G401.6 (cell line): ENCODE measurements around the gene TNFRSF9.

Source experiments
- FAIRE-seq: peaks from 2 replicates; lab custom pipeline; 2012; peaks lifted over from hg19 to GRCh38; lab: Jason Lieb, UNC

TNFRSF9 gene

GRCh38 chr1:7869136-7869920, 71.3 kb downstream of the TNFRSF9 start:
- no peak for FAIRE-seq

- no peak for FAIRE-seq
Observed at GRCh38 chr1:7868070-7868780, 72.4 kb downstream of the TNFRSF9 start.

GRCh38 chr1:7865978-7866377, 74.7 kb downstream of the TNFRSF9 start:
- no peak for FAIRE-seq
